ENCODE data around the gene TM9SF1. TPM values are rescaled to one million over a fixed set of nuclear protein-coding genes. Genes with fewer than 3 reads are reported as not detected.
A peak's percentile ranks its signal among the peaks of the same experiment; 100 is the strongest.

The TM9SF1 gene
- total and polyA plus RNA-seq, 8 donors: 28.1 to 72.5 (median 35.2) TPM

GRCh38 chr14:24189460-24189859, 5.8 kb downstream of the TM9SF1 start:
- Histone ChIP-seq H3K36me3 (peaks cover 0 to 66% of the 10 kb centered on the region in 2 donors), H3K4me3 (no peak overlapping the region), H3K9me3 (no peaks in the 10 kb centered on the region), H3K27me3 (no peaks in the 10 kb centered on the region), H3K4me1 (peaks cover 12 to 37% of the 10 kb centered on the region in 2 donors), H3K27ac (peak overlapping the region in 1 of 2 donors; percentile 73)
- DNase-seq (no peak), ATAC-seq (no peak)
- intact Hi-C loops (cut with DNase I): no loop called here
- TF ChIP-seq CTCF (IDR thresholded peaks at IDR 0.05): no peak

- Histone ChIP-seq H3K4me3 (peak overlapping the region; percentile 74 to 86), H3K27ac (peak overlapping the region; percentile 36 to 73), H3K36me3 (peaks cover 0 to 70% of the 10 kb centered on the region in 2 donors), H3K9me3 (no peaks in the 10 kb centered on the region), H3K4me1 (peaks cover 7 to 33% of the 10 kb centered on the region in 2 donors), H3K27me3 (no peaks in the 10 kb centered on the region)
- TF ChIP-seq CTCF (IDR thresholded peaks at IDR 0.05): no peak
- ATAC-seq (no peak), DNase-seq (no peak)
- intact Hi-C loops (cut with DNase I): no loop called here
Measured at GRCh38 chr14:24189059-24189375, 6.2 kb downstream of the TM9SF1 start.

- TF ChIP-seq CTCF (IDR thresholded peaks at IDR 0.05): no peak
- H3K36me3 ChIP-seq: peaks cover 0 to 76% of the 10 kb centered on the region in 2 donors
Measured at GRCh38 chr14:24188251-24189058, 6.8 kb downstream of the TM9SF1 start, which contains the start of gene IPO4. TSS of gene IPO4 (minus strand) at chr14:24188816. CDS start at chr14:24188787, 29 bp downstream.

GRCh38 chr14:24187539-24187915, 7.7 kb downstream of the TM9SF1 start:
- H3K4me3 ChIP-seq: peak overlapping the region in 1 of 2 donors; percentile 74
- peaks cover 6 to 29% of the 10 kb centered on the region in 2 donors for H3K4me1 ChIP-seq
- no peaks in the 10 kb centered on the region for H3K9me3 ChIP-seq
- peak overlapping the region in 1 of 2 donors; percentile 73 for H3K27ac ChIP-seq
- no peak for ATAC-seq
- peaks cover 0 to 78% of the 10 kb centered on the region in 2 donors for H3K36me3 ChIP-seq
- no peak for TF ChIP-seq CTCF (IDR thresholded peaks at IDR 0.05)
- no peaks in the 10 kb centered on the region for H3K27me3 ChIP-seq
- no peak for DNase-seq
- intact Hi-C loops (cut with DNase I): no loop called here

More at GRCh38 chr14:24188251-24189058, 6.8 kb downstream of the TM9SF1 start, which contains the start of gene IPO4:
- ATAC-seq (peak; percentile 97), DNase-seq (peak; percentile 94 to 98 (median 96))
- Histone ChIP-seq H3K4me3 (peak within 1 kb of the TSS; percentile 74 to 86), H3K27me3 (no peaks in the 10 kb centered on the region), H3K27ac (peak within 1 kb of the TSS; percentile 36 to 73), H3K4me1 (peaks cover 6 to 29% of the 10 kb centered on the region in 2 donors), H3K9me3 (no peaks in the 10 kb centered on the region)
- intact Hi-C loops (cut with DNase I): no loop called here

GRCh38 chr14:24186831-24187538, 8.3 kb downstream of the TM9SF1 start:
- H3K9me3 ChIP-seq: no peaks in the 10 kb centered on the region
- H3K27ac ChIP-seq: no peak overlapping the region
- H3K36me3 ChIP-seq: peaks cover 0 to 78% of the 10 kb centered on the region in 2 donors
- no peak for DNase-seq
- intact Hi-C loops (cut with DNase I): no loop called here
- peak overlapping the region in 1 of 2 donors; percentile 74 for H3K4me3 ChIP-seq
- peaks cover 6 to 29% of the 10 kb centered on the region in 2 donors for H3K4me1 ChIP-seq
- ATAC-seq: no peak
- no peaks in the 10 kb centered on the region for H3K27me3 ChIP-seq
- TF ChIP-seq CTCF (IDR thresholded peaks at IDR 0.05): no peak

All from left lung (tissue), 10 donors.